ENCODE results near the gene DLG2. TPM values are rescaled to one million over a fixed set of nuclear protein-coding genes. Genes with fewer than 3 reads are reported as not detected.

The DLG2 gene
- total and polyA plus RNA-seq, 9 of the 15 experiments (the other 6 are each of a cell fraction or from before 2014, with no cell fraction given): 0.52 to 1.6 (median 0.95) TPM

- FAIRE-seq (no peak), ATAC-seq (no peak), DNase-seq (ENCODE audit: extremely low read depth in 1 of 4, low spot score in 3 of 4) (no peak)
- WGBS (ENCODE audit: insufficient coverage, low coverage, missing lambda C conversion rate): 0% methylated on average over 4 of the region's 4 CpGs
- CTCF ChIA-PET (ENCODE audit: low intra/inter-chr PET ratio): no interaction called here
- Histone ChIP-seq H3K9me1 (ENCODE audit: control insufficient read depth, insufficient read depth, low read length) (no peaks in the 10 kb centered on the region), H3K27me3 (ENCODE audit: control insufficient read depth in 2 of 2, insufficient read depth in 2 of 2, low read length in 2 of 2) (no peaks in the 10 kb centered on the region), H3K4me2 (ENCODE audit: insufficient read depth, low read length) (no peak overlapping the region), H3K36me3 (ENCODE audit: control insufficient read depth, insufficient read depth, low read length) (no peaks in the 10 kb centered on the region), H3K4me1 (replicated peaks in 1 of 2; ENCODE audit: control insufficient read depth in 2 of 2, insufficient read depth in 2 of 2, low read length in 2 of 2) (no peaks in the 10 kb centered on the region), H3K4me3 (no peak overlapping the region), H3K9ac (ENCODE audit: insufficient read depth in 1 of 2, low read depth in 2 of 2, low read length in 2 of 2) (no peak overlapping the region), H3K27ac (ENCODE audit: extremely low read depth, low read depth, low read length) (no peak overlapping the region), H4K20me1 (replicated peaks; ENCODE audit: control insufficient read depth, insufficient read depth, low read length) (no peaks in the 10 kb centered on the region), H3K9me3 (replicated peaks; ENCODE audit: control insufficient read depth, insufficient read depth, low read depth, low read length) (no peaks in the 10 kb centered on the region), H2AFZ (ENCODE audit: low read depth, low read length) (no peak overlapping the region), H3K79me2 (ENCODE audit: control insufficient read depth, insufficient read depth, low read length) (no peaks in the 10 kb centered on the region)
- BruUV-seq (replicated peaks): no TSS peak
- intact Hi-C loops (cut with micrococcal nuclease): no loop called here
- TF ChIP-seq LEF1 (IDR thresholded peaks at IDR 0.05) (no peak), ZNF644 (tag; IDR thresholded peaks at IDR 0.05; ENCODE audit: low read depth) (no peak)
- in situ Hi-C loops (cut with MboI): no loop called here
- POLR2A ChIA-PET: no interaction called here
Measured at GRCh38 chr11:83779876-83780275, 1847.3 kb downstream of the DLG2 start.

- no peak for FAIRE-seq
- no peaks in the 10 kb centered on the region for H3K9me1 ChIP-seq (ENCODE audit: control insufficient read depth, insufficient read depth, low read length)
- H2AFZ ChIP-seq (ENCODE audit: low read depth, low read length): no peak overlapping the region
- CTCF ChIA-PET (ENCODE audit: low intra/inter-chr PET ratio): no interaction called here
- no peak overlapping the region for H3K9ac ChIP-seq (ENCODE audit: insufficient read depth in 1 of 2, low read depth in 2 of 2, low read length in 2 of 2)
- no peaks in the 10 kb centered on the region for H4K20me1 ChIP-seq (replicated peaks; ENCODE audit: control insufficient read depth, insufficient read depth, low read length)
- POLR2A ChIA-PET: no interaction called here
- no peak overlapping the region for H3K4me2 ChIP-seq (ENCODE audit: insufficient read depth, low read length)
- intact Hi-C loops (cut with micrococcal nuclease) (no loop called here), in situ Hi-C loops (cut with MboI) (no loop called here)
- H3K27me3 ChIP-seq (ENCODE audit: control insufficient read depth in 2 of 2, insufficient read depth in 2 of 2, low read length in 2 of 2): no peaks in the 10 kb centered on the region
- no peaks in the 10 kb centered on the region for H3K79me2 ChIP-seq (ENCODE audit: control insufficient read depth, insufficient read depth, low read length)
- no peaks in the 10 kb centered on the region for H3K4me1 ChIP-seq (replicated peaks in 1 of 2; ENCODE audit: control insufficient read depth in 2 of 2, insufficient read depth in 2 of 2, low read length in 2 of 2)
- TF ChIP-seq KAT2B (IDR thresholded peaks at IDR 0.05; ENCODE audit: low read depth, low read length): no peak
- H3K36me3 ChIP-seq (ENCODE audit: control insufficient read depth, insufficient read depth, low read length): no peaks in the 10 kb centered on the region
- no peak for ATAC-seq
- WGBS (ENCODE audit: insufficient coverage, low coverage, missing lambda C conversion rate): 0% methylated on average over 2 of the region's 2 CpGs
- H3K9me3 ChIP-seq (replicated peaks; ENCODE audit: control insufficient read depth, insufficient read depth, low read depth, low read length): no peaks in the 10 kb centered on the region
- no TSS peak for BruUV-seq (replicated peaks)
- H3K4me3 ChIP-seq: no peak overlapping the region
- H3K27ac ChIP-seq (ENCODE audit: extremely low read depth, low read depth, low read length): no peak overlapping the region
- no peak for DNase-seq (ENCODE audit: extremely low read depth in 1 of 4, low spot score in 3 of 4)
Measured at GRCh38 chr11:83778596-83778995, 1848.5 kb downstream of the DLG2 start.

All from K562 (cell line).